ENCODE measurements around the gene SYT13. TPM values are rescaled to one million over a fixed set of nuclear protein-coding genes. Genes with fewer than 3 reads are reported as not detected.

SYT13 gene
- total and polyA plus RNA-seq, 2 donors (not counting 3 experiments of a cell fraction or from before 2014, with no cell fraction given): not detected

DNA sequence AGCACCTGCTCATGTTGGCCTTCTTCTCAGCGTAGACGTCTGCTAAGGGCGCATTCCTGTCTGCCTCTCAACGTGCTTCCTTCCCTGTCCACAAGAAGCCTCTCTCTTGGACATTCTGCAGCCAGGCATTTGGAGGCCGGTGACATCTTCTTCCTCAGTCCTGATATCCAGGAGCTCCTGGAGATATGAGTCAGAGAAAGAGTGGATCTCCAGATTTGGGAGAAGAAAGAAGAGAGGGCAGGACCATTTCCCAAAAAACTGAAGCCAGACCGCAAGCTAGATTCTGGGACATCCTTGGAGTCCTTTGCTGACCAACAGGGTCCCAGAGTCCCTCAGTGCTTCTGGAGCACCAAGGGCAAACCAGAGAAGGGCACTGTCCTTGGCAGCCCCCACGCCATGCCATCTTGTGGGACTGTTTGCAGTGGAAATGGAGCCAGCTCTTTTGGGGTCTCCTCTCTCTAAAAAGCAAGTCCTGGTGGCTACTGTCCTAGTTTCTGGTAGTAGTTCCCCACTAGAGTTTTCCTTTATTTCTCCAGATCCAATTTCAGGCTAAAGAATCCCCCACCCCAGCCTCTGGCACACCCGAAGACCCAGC is 36.1 kb upstream of the SYT13 start:
- ChIA-PET CTCF (interaction anchor here (1.3 to 1.5 kb wide), 3 partner anchors 9 to 212 kb away, joined by 3 to 7 read pairs (median 4); no protein-coding TSS in a partner anchor), POLR2A (no interaction called here)
- dilution Hi-C loops (cut with MboI; ENCODE audit: extremely low pct_ligation_motif_present, low sequenced_read_pairs): no loop called here
- FAIRE-seq (no peak), DNase-seq (ENCODE audit: low read depth, low spot score) (no peak)
- H3K27me3 ChIP-seq (ENCODE audit: control insufficient read depth in 2 of 2, insufficient read depth in 2 of 2, low read length in 2 of 2): peaks cover 0 to 2% of the 10 kb centered on the region in 2 experiments
- H3K4me2 ChIP-seq (ENCODE audit: insufficient read depth, low read length): no peak overlapping the region
- no peaks in the 10 kb centered on the region for H3K36me3 ChIP-seq (ENCODE audit: control insufficient read depth in 2 of 2, extremely low read depth in 1 of 2, insufficient read depth in 2 of 2, low read length in 2 of 2)
- no peak overlapping the region for H3K27ac ChIP-seq (ENCODE audit: insufficient read depth, low read depth, low read length)
- H3K9me1 ChIP-seq (replicated peaks; ENCODE audit: control insufficient read depth, extremely low read depth, insufficient read depth, low read length): no peaks in the 10 kb centered on the region
- H3K4me3 ChIP-seq (replicated peaks in 1 of 3; ENCODE audit: insufficient read depth in 1 of 3, low read depth in 1 of 3, low read length in 3 of 3): no peak overlapping the region
- no peaks in the 10 kb centered on the region for H3K4me1 ChIP-seq (ENCODE audit: control insufficient read depth, extremely low read depth, insufficient read depth, low read length)
- H3K9me3 ChIP-seq (replicated peaks; ENCODE audit: control insufficient read depth, insufficient read depth, low read length): no peaks in the 10 kb centered on the region
- no peak overlapping the region for H2AFZ ChIP-seq (ENCODE audit: low read depth, low read length)
- no TSS peak for BruUV-seq (replicated peaks)
- intact Hi-C loops (cut with micrococcal nuclease): no loop called here
- no peak overlapping the region for H3K9ac ChIP-seq (replicated peaks; ENCODE audit: extremely low read depth, insufficient read depth, low read length)
- no peaks in the 10 kb centered on the region for H3K79me2 ChIP-seq (ENCODE audit: control insufficient read depth, insufficient read depth, low read length)
- no peaks in the 10 kb centered on the region for H4K20me1 ChIP-seq (replicated peaks; ENCODE audit: control insufficient read depth, extremely low read depth, insufficient read depth, low read length)
- TF ChIP-seq EZH2 (IDR thresholded peaks at IDR 0.05; ENCODE audit: borderline replicate concordance, low read depth, low read length, severe bottlenecking) (no peak), POLR2AphosphoS5 (IDR thresholded peaks at IDR 0.05; ENCODE audit: insufficient read depth, low read depth, low read length) (no peak), JUN (IDR thresholded peaks at IDR 0.05; ENCODE audit: borderline replicate concordance, insufficient read depth, insufficient read length, low read depth) (no peak), GATA2 (IDR thresholded peaks at IDR 0.05; ENCODE audit: insufficient read depth, insufficient read length, low read depth, low read length) (no peak), FOS (IDR thresholded peaks at IDR 0.05; ENCODE audit: borderline replicate concordance, insufficient read depth, low read length) (no peak), POLR2A (IDR thresholded peaks at IDR 0.05; ENCODE audit: low read depth, low read length) (no peak), MYC (IDR thresholded peaks at IDR 0.05; ENCODE audit: low read depth, low read length) (no peak)
- TF ChIP-seq, protein P1, sequence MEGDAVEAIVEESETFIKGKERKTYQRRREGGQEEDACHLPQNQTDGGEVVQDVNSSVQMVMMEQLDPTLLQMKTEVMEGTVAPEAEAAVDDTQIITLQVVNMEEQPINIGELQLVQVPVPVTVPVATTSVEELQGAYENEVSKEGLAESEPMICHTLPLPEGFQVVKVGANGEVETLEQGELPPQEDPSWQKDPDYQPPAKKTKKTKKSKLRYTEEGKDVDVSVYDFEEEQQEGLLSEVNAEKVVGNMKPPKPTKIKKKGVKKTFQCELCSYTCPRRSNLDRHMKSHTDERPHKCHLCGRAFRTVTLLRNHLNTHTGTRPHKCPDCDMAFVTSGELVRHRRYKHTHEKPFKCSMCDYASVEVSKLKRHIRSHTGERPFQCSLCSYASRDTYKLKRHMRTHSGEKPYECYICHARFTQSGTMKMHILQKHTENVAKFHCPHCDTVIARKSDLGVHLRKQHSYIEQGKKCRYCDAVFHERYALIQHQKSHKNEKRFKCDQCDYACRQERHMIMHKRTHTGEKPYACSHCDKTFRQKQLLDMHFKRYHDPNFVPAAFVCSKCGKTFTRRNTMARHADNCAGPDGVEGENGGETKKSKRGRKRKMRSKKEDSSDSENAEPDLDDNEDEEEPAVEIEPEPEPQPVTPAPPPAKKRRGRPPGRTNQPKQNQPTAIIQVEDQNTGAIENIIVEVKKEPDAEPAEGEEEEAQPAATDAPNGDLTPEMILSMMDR (IDR thresholded peaks at IDR 0.05; ENCODE audit: extremely low read depth in 1 of 2, insufficient read depth in 1 of 2, low read depth in 1 of 2, low read length in 2 of 2): no peak
- TF ChIP-seq, protein P2, sequence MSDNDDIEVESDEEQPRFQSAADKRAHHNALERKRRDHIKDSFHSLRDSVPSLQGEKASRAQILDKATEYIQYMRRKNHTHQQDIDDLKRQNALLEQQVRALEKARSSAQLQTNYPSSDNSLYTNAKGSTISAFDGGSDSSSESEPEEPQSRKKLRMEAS (IDR thresholded peaks at IDR 0.05; ENCODE audit: insufficient read depth, insufficient read length): no peak
